ENCODE data around the gene DNASE1L3. TPM values are rescaled to one million over a fixed set of nuclear protein-coding genes. Genes with fewer than 3 reads are reported as not detected.
"Not testable (repeated sequence)": the region's sequence is repeated elsewhere in the genome, so short reads cannot be mapped to it uniquely, and the experiment has no call there.

Gene DNASE1L3
- total and polyA plus RNA-seq, 5 donors: 4.0 to 15.6 (median 7.2) TPM

GRCh38 chr3:58246148-58247047 is 35.6 kb upstream of the DNASE1L3 start:
- DNase-seq: no peak
- ATAC-seq: peak in 1 of 2 donors; percentile 29
- intact Hi-C loops (cut with DNase I): no loop called here
- Histone ChIP-seq H3K4me1 (ENCODE audit: control insufficient read depth, insufficient read depth, low read length) (peaks cover 8% of the 10 kb centered on the region), H3K27ac (ENCODE audit: low read length) (no peak overlapping the region), H3K4me3 (ENCODE audit: low read length) (no peak overlapping the region), H3K9me3 (ENCODE audit: control insufficient read depth, low read length) (no peaks in the 10 kb centered on the region), H3K27me3 (ENCODE audit: control insufficient read depth, insufficient read depth) (no peaks in the 10 kb centered on the region)
- 67% methylated on average over 8 of the region's 8 CpGs for WGBS

GRCh38 chr3:58243976-58244585 is 33.3 kb upstream of the DNASE1L3 start:
- 91% methylated on average over 6 of the region's 6 CpGs for WGBS
- Histone ChIP-seq H3K9me3 (ENCODE audit: control insufficient read depth, low read length) (no peaks in the 10 kb centered on the region), H3K27ac (ENCODE audit: low read length) (no peak overlapping the region), H3K27me3 (ENCODE audit: control insufficient read depth, insufficient read depth) (no peaks in the 10 kb centered on the region), H3K4me3 (ENCODE audit: low read length) (no peak overlapping the region), H3K4me1 (ENCODE audit: control insufficient read depth, insufficient read depth, low read length) (peaks cover 2% of the 10 kb centered on the region)
- no peak for DNase-seq
- intact Hi-C loops (cut with DNase I): no loop called here
- ATAC-seq: no peak

GRCh38 chr3:58242860-58243259 is 32.1 kb upstream of the DNASE1L3 start:
- H3K27ac ChIP-seq (ENCODE audit: low read length); H3K9me3 ChIP-seq (ENCODE audit: control insufficient read depth, low read length); H3K4me1 ChIP-seq (ENCODE audit: control insufficient read depth, insufficient read depth, low read length); H3K27me3 ChIP-seq (ENCODE audit: control insufficient read depth, insufficient read depth); DNase-seq; ATAC-seq; H3K4me3 ChIP-seq (ENCODE audit: low read length); intact Hi-C loops (cut with DNase I): not testable (repeated sequence)
- 92% methylated on average over 4 of the region's 4 CpGs for WGBS

- DNase-seq (no peak), ATAC-seq (peak; percentile 16 to 20)
- no peak overlapping the region for H3K27ac ChIP-seq (ENCODE audit: low read length)
- H3K27me3 ChIP-seq (ENCODE audit: control insufficient read depth, insufficient read depth): no peaks in the 10 kb centered on the region
- peaks cover 2% of the 10 kb centered on the region for H3K4me1 ChIP-seq (ENCODE audit: control insufficient read depth, insufficient read depth, low read length)
- H3K9me3 ChIP-seq (ENCODE audit: control insufficient read depth, low read length): no peaks in the 10 kb centered on the region
- WGBS: 69% methylated on average over 1 of the region's 1 CpG
- intact Hi-C loops (cut with DNase I): no loop called here
- H3K4me3 ChIP-seq (ENCODE audit: low read length): no peak overlapping the region
These were observed 31.6 kb upstream of the DNASE1L3 start for GRCh38 chr3:58242340-58242739.

- no peaks in the 10 kb centered on the region for H3K27me3 ChIP-seq (ENCODE audit: control insufficient read depth, insufficient read depth)
- peaks cover 2% of the 10 kb centered on the region for H3K4me1 ChIP-seq (ENCODE audit: control insufficient read depth, insufficient read depth, low read length)
- no peaks in the 10 kb centered on the region for H3K9me3 ChIP-seq (ENCODE audit: control insufficient read depth, low read length)
- no peak overlapping the region for H3K4me3 ChIP-seq (ENCODE audit: low read length)
- H3K27ac ChIP-seq (ENCODE audit: low read length): no peak overlapping the region
- DNase-seq (no peak), ATAC-seq (no peak)
- WGBS: 91% methylated on average over 4 of the region's 4 CpGs
- intact Hi-C loops (cut with DNase I): no loop called here
These were observed 30.7 kb upstream of the DNASE1L3 start for GRCh38 chr3:58241306-58242044.

- peak overlapping the region; percentile 79 for H3K4me3 ChIP-seq (ENCODE audit: low read length)
- intact Hi-C loops (cut with DNase I): loop anchor here in 2 of 4 donors (5.0 kb wide), 1 partner anchor 63 kb away; no protein-coding TSS in a partner anchor
- no peaks in the 10 kb centered on the region for H3K4me1 ChIP-seq (ENCODE audit: control insufficient read depth, insufficient read depth, low read length)
- H3K27ac ChIP-seq (ENCODE audit: low read length): no peak overlapping the region
- H3K27me3 ChIP-seq (ENCODE audit: control insufficient read depth, insufficient read depth): no peaks in the 10 kb centered on the region
- no peaks in the 10 kb centered on the region for H3K9me3 ChIP-seq (ENCODE audit: control insufficient read depth, low read length)
- no peak for ATAC-seq
- DNase-seq: no peak
- 71% methylated on average over 7 of the region's 7 CpGs for WGBS
These were observed 28.1 kb upstream of the DNASE1L3 start for GRCh38 chr3:58238830-58239229.

GRCh38 chr3:58237941-58238681 is 27.3 kb upstream of the DNASE1L3 start:
- intact Hi-C loops (cut with DNase I): loop anchor here in 2 of 4 donors (5.0 kb wide), 1 partner anchor 64 kb away; no protein-coding TSS in a partner anchor
- DNase-seq (peak; percentile 61 to 88 (median 85)), ATAC-seq (peak; percentile 67 to 77)
- Histone ChIP-seq H3K4me3 (ENCODE audit: low read length) (peak overlapping the region; percentile 79), H3K27me3 (ENCODE audit: control insufficient read depth, insufficient read depth) (no peaks in the 10 kb centered on the region), H3K4me1 (ENCODE audit: control insufficient read depth, insufficient read depth, low read length) (no peaks in the 10 kb centered on the region), H3K9me3 (ENCODE audit: control insufficient read depth, low read length) (no peaks in the 10 kb centered on the region), H3K27ac (ENCODE audit: low read length) (peak overlapping the region; percentile 81)
- WGBS: under 1% methylated on average over 53 of the region's 53 CpGs

- ATAC-seq (peak; percentile 95 to 96), DNase-seq (peak; percentile 68 to 93 (median 91))
- Histone ChIP-seq H3K27ac (ENCODE audit: low read length) (peak within 1 kb of the TSS; percentile 81), H3K9me3 (ENCODE audit: control insufficient read depth, low read length) (no peaks in the 10 kb centered on the region), H3K27me3 (ENCODE audit: control insufficient read depth, insufficient read depth) (no peaks in the 10 kb centered on the region), H3K4me1 (ENCODE audit: control insufficient read depth, insufficient read depth, low read length) (no peaks in the 10 kb centered on the region), H3K4me3 (ENCODE audit: low read length) (peak within 1 kb of the TSS; percentile 79)
- intact Hi-C loops (cut with DNase I): loop anchor here in 2 of 4 donors (5.0 kb wide), 1 partner anchor 65 kb away; no protein-coding TSS in a partner anchor
- under 1% methylated on average over 77 of the region's 77 CpGs for WGBS
These were observed 26.6 kb upstream of the DNASE1L3 start, which contains the start of gene ABHD6 for GRCh38 chr3:58237238-58237940. TSS of gene ABHD6 (plus strand) at chr3:58237792. CDS start at chr3:58256587, 18,795 bp downstream.

GRCh38 chr3:58236527-58237237 is 25.9 kb upstream of the DNASE1L3 start:
- H3K4me3 ChIP-seq (ENCODE audit: low read length): peak overlapping the region; percentile 79
- intact Hi-C loops (cut with DNase I): loop anchor here in 2 of 4 donors (5.0 kb wide), 1 partner anchor 66 kb away; no protein-coding TSS in a partner anchor
- H3K27ac ChIP-seq (ENCODE audit: low read length): peak overlapping the region; percentile 44
- ATAC-seq: peak; percentile 2 to 7
- no peaks in the 10 kb centered on the region for H3K4me1 ChIP-seq (ENCODE audit: control insufficient read depth, insufficient read depth, low read length)
- no peaks in the 10 kb centered on the region for H3K9me3 ChIP-seq (ENCODE audit: control insufficient read depth, low read length)
- DNase-seq: peak; percentile 33 to 64 (median 63)
- H3K27me3 ChIP-seq (ENCODE audit: control insufficient read depth, insufficient read depth): no peaks in the 10 kb centered on the region
- WGBS: 14% methylated on average over 24 of the region's 24 CpGs
